A549 (cell line): Measurements from ENCODE around the gene MGRN1. TPM values are rescaled to one million over a fixed set of nuclear protein-coding genes. Genes with fewer than 3 reads are reported as not detected.

Experiments used
- ATAC-seq, 2 experiments: fragments of 200-7000 bp in 1 of 2; fragments of >200 bp in 1 of 2; cut with Nextera tagmentation in 1 of 2; cut with Tn5 transposase in 1 of 2; 3 replicates each; pipeline versions ENCODE4 v1.8.0 to v1.9.1; 2018 to 2020; ENCODE audit warnings: mild to moderate bottlenecking in 1 of 2, moderate library complexity in 1 of 2
- CTCF ChIA-PET: fragments of 300-600 bp; sonication (Branson Sonifier 250); formaldehyde crosslinking; extraction: SDS; loops from one replicate; lab custom pipeline; 2021; ENCODE audit warnings: antibody characterized with exemption, inconsistent platforms; lab: Yijun Ruan, JAX
- POLR2A ChIA-PET: fragments of 350-600 bp; formaldehyde crosslinking; extraction: SDS; loops from one replicate; lab custom pipeline; 2021; ENCODE audit warnings: antibody characterized with exemption, inconsistent platforms; lab: Yijun Ruan, JAX
- DNase-seq, 2 experiments: peaks; one replicate each; pipeline versions ENCODE4 v3.0.0 to v3.0.0-alpha.2; 2011 to 2016; ENCODE audit warnings: low read depth in 1 of 2, low spot score in 1 of 2
- FAIRE-seq: peaks from 2 replicates; lab custom pipeline; 2011; peaks lifted over from hg19 to GRCh38; lab: Jason Lieb, UNC
- H3K27ac ChIP-seq, 2 experiments: fragments of >200 bp; sonication (Bioruptor Twin); formaldehyde crosslinking; 3 replicates each; pipeline ENCODE4 v1.5.1; 2016 to 2017
- H3K4me1 ChIP-seq: fragments of >200 bp; sonication (Bioruptor Twin); formaldehyde crosslinking; 3 replicates; pipeline ENCODE4 v1.6.1; 2016
- H3K4me2 ChIP-seq: fragments of >200 bp; sonication (Bioruptor Twin); formaldehyde crosslinking; 3 replicates; pipeline ENCODE4 v1.6.1; 2016
- H3K4me3 ChIP-seq: fragments of >200 bp; sonication (Bioruptor Twin); formaldehyde crosslinking; 3 replicates; pipeline ENCODE4 v1.5.1; 2016
- H3K9me3 ChIP-seq: fragments of >200 bp; sonication (Bioruptor Twin); formaldehyde crosslinking; 3 replicates; pipeline ENCODE4 v1.6.1; 2016
- BHLHE40 ChIP-seq: IDR thresholded peaks from 2 replicates; pipeline ENCODE4 v1.6.1; 2012; ENCODE audit warnings: low read depth, low read length, inconsistent platforms
- CBX2 ChIP-seq: fragments of 200-600 bp; sonication (generic); IDR thresholded peaks from 2 replicates; pipeline ENCODE4 v1.6.1; 2016; ENCODE audit warnings: low read depth, mild to moderate bottlenecking, borderline replicate concordance
- CEBPB ChIP-seq, 2 experiments: fragments of >200 bp in 1 of 2; sonication (Bioruptor Twin) in 1 of 2; formaldehyde crosslinking in 1 of 2; IDR thresholded peaks; 2 replicates each; pipeline ENCODE4 v1.6.1; 2012 to 2016
- EHMT2 ChIP-seq: fragments of 200-600 bp; sonication (generic); IDR thresholded peaks from 2 replicates; pipeline ENCODE4 v1.6.1; 2016; ENCODE audit warnings: antibody characterized with exemption, low read depth, mild to moderate bottlenecking, moderate library complexity
- EP300 ChIP-seq, 2 experiments: fragments of >200 bp; sonication (Bioruptor Twin); formaldehyde crosslinking; IDR thresholded peaks; 2 replicates in 1 of 2; 3 replicates in 1 of 2; pipeline ENCODE4 v1.6.1; 2016 to 2017
- ESRRA ChIP-seq: fragments of 150-350 bp; IDR thresholded peaks from 2 replicates; pipeline ENCODE4 v1.6.1; 2014; ENCODE audit warnings: mild to moderate bottlenecking, low read length, borderline replicate concordance
- FOSB ChIP-seq: fragments of 250-450 bp; sonication (Bioruptor Pico); IDR thresholded peaks from 2 replicates; pipeline ENCODE4 v1.5.0; 2020; ENCODE audit warnings: mild to moderate bottlenecking, moderate library complexity
- FOXS1 ChIP-seq: fragments of 250-450 bp; sonication (Bioruptor Pico); IDR thresholded peaks from 2 replicates; pipeline ENCODE4 v1.5.0; 2020; ENCODE audit warnings: mild to moderate bottlenecking, moderate library complexity
- HDAC2 ChIP-seq: fragments of 200-600 bp; sonication (generic); IDR thresholded peaks from 2 replicates; pipeline ENCODE4 v1.6.1; 2016
- HOXB13 ChIP-seq: fragments of 250-450 bp; sonication (Bioruptor Pico); IDR thresholded peaks from 2 replicates; pipeline ENCODE4 v1.5.0; 2020; ENCODE audit warnings: low read depth, mild to moderate bottlenecking, moderate library complexity
- KDM5A ChIP-seq: fragments of 200-600 bp; sonication (generic); IDR thresholded peaks from 2 replicates; pipeline ENCODE4 v1.6.1; 2016; ENCODE audit warnings: antibody characterized with exemption, mild to moderate bottlenecking
- NPAS2 ChIP-seq: fragments of 250-450 bp; sonication (Bioruptor Pico); IDR thresholded peaks from 2 replicates; pipeline ENCODE4 v1.8.0; 2022; ENCODE audit warnings: mild to moderate bottlenecking, moderate library complexity, borderline replicate concordance
- NR3C1 ChIP-seq: fragments of >200 bp; sonication (Bioruptor Twin); formaldehyde crosslinking; IDR thresholded peaks from 3 replicates; pipeline ENCODE4 v1.6.1; 2017
- PHF8 ChIP-seq: fragments of 200-600 bp; sonication (generic); IDR thresholded peaks from 2 replicates; pipeline ENCODE4 v1.6.1; 2016; ENCODE audit warnings: low read depth, mild to moderate bottlenecking, antibody characterized with exemption, moderate library complexity, borderline replicate concordance
- TP53 ChIP-seq: fragments of 250-450 bp; sonication (Bioruptor Pico); IDR thresholded peaks from 2 replicates; pipeline ENCODE4 v1.5.0; 2021; ENCODE audit warnings: mild to moderate bottlenecking, moderate library complexity
- WGBS: methylation state at CpG from one replicate; pipeline ENCODE4 v1.1.6; 2017; ENCODE audit errors: missing lambda C conversion rate; 5-methylcytosine and 5-hydroxymethylcytosine counted together
- polyA plus RNA-seq, 4 experiments: library from polyadenylated mRNA; depleted of rRNA in 3 of 4; stranded (reverse); fragments of >200 nt; fragmentation: RNase III in 1 of 4; extraction: RNeasy Plus Mini Kit Qiagen cat#74134 plus additional on column Dnase treatment in 1 of 4; gene quantifications; 2 replicates in 3 of 4; 3 replicates in 1 of 4; pipeline ENCODE4 v1.2.3, GENCODE V29; 2011 to 2017
- TF ChIP-seq, protein P1 (sequence below): fragments of 250-450 bp; sonication (Bioruptor Pico); IDR thresholded peaks from 2 replicates; pipeline ENCODE4 v1.5.0; 2021; ENCODE audit warnings: mild to moderate bottlenecking, moderate library complexity, borderline replicate concordance
- TF ChIP-seq, protein P2 (sequence below): fragments of 450-650 bp; IDR thresholded peaks from 2 replicates; pipeline ENCODE4 v1.6.1; 2014; ENCODE audit warnings: antibody characterized with exemption
- TF ChIP-seq, protein P3 (sequence below): fragments of 150-350 bp; IDR thresholded peaks from 2 replicates; pipeline ENCODE4 v1.6.1; 2014; ENCODE audit warnings: low read depth, mild to moderate bottlenecking, low read length
- TF ChIP-seq, protein P4 (sequence below): fragments of 200-600 bp; sonication (generic); IDR thresholded peaks from 2 replicates; pipeline ENCODE4 v1.6.1; 2016; ENCODE audit warnings: antibody characterized with exemption, mild to moderate bottlenecking, moderate library complexity

The MGRN1 gene
- polyA plus RNA-seq, 2 of the 4 experiments (the other 2 are of a cell fraction): 4.3 to 29.9 TPM

DNA sequence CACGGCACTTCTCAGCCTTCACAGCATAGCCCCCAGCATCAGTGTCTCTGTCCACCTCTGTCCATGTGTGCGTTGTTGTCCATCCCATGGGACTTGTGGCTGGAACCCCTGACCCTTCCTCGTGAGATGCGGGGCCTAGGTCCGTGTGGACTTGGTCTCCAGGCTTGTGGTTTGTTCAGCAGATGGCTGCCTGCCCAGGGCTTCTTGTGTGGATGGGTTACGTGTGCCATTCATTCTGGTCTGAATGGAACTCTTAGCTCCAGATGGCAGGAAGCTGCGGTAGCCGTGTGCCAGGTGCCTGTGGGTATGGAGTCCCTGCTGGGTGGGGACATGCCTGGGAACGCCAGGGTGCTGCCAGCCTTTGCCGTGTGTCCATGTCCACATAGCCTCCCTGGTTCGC lies 37.0 kb downstream of the MGRN1 start:
- ChIA-PET POLR2A (no interaction called here), CTCF (interaction anchor here (1.2 to 1.8 kb wide), 2 partner anchors 11 to 38 kb away, joined by 4 to 8 read pairs; partner anchors contain the start of gene MGRN1)
- H3K27ac ChIP-seq: no peak overlapping the region
- H3K9me3 ChIP-seq: no peaks in the 10 kb centered on the region
- ATAC-seq (no peak), DNase-seq (no peak), FAIRE-seq (no peak)
- no peak for TF ChIP-seq BHLHE40
- no peak for TF ChIP-seq EHMT2
- no peak for TF ChIP-seq ESRRA
- TF ChIP-seq, protein P1, sequence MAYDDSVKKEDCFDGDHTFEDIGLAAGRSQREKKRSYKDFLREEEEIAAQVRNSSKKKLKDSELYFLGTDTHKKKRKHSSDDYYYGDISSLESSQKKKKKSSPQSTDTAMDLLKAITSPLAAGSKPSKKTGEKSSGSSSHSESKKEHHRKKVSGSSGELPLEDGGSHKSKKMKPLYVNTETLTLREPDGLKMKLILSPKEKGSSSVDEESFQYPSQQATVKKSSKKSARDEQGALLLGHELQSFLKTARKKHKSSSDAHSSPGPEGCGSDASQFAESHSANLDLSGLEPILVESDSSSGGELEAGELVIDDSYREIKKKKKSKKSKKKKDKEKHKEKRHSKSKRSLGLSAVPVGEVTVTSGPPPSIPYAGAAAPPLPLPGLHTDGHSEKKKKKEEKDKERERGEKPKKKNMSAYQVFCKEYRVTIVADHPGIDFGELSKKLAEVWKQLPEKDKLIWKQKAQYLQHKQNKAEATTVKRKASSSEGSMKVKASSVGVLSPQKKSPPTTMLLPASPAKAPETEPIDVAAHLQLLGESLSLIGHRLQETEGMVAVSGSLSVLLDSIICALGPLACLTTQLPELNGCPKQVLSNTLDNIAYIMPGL: no peak
- TF ChIP-seq KDM5A: no peak
- no peak for TF ChIP-seq NPAS2
- TF ChIP-seq, protein P2, sequence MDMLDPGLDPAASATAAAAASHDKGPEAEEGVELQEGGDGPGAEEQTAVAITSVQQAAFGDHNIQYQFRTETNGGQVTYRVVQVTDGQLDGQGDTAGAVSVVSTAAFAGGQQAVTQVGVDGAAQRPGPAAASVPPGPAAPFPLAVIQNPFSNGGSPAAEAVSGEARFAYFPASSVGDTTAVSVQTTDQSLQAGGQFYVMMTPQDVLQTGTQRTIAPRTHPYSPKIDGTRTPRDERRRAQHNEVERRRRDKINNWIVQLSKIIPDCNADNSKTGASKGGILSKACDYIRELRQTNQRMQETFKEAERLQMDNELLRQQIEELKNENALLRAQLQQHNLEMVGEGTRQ: no peak
- no peak for TF ChIP-seq CBX2
- peaks cover 19% of the 10 kb centered on the region for H3K4me1 ChIP-seq
- 88% methylated on average over 11 of the region's 11 CpGs for WGBS
- H3K4me2 ChIP-seq: no peak overlapping the region
- H3K4me3 ChIP-seq: no peak overlapping the region

DNA sequence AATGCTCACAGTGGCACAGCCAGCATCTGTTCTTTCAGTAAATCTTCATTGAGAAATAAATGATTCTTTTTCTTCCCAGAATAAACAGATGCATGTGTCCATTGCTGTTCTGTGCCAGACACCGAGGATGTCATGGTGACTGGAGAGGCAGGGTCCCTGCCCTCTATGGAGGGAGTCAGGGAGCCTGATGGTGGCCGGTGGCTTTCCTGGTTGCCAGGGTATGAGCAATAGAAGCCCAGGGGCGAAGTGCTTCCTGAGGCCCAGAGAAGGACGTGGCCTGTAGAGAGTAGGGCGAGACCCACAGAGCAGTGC lies 38.8 kb downstream of the MGRN1 start:
- Histone ChIP-seq H3K4me2 (no peak overlapping the region), H3K4me1 (peaks cover 19% of the 10 kb centered on the region), H3K27ac (peak overlapping the region in 1 of 2 experiments; percentile 65; a peak in 2 of 6 replicates), H3K4me3 (no peak overlapping the region), H3K9me3 (no peaks in the 10 kb centered on the region)
- DNase-seq (no peak), ATAC-seq (peak in 1 of 2 experiments; percentile 34; a peak in 3 of 6 replicates), FAIRE-seq (no peak)
- POLR2A ChIA-PET: no interaction called here
- WGBS: 77% methylated on average over 5 of the region's 5 CpGs
- TF ChIP-seq HDAC2 (no peak), BHLHE40 (no peak), HOXB13 (CRISPR knock-in tag) (no peak), TP53 (CRISPR knock-in tag) (no peak), EHMT2 (no peak), FOXS1 (CRISPR knock-in tag) (no peak)
- TF ChIP-seq, protein P3, sequence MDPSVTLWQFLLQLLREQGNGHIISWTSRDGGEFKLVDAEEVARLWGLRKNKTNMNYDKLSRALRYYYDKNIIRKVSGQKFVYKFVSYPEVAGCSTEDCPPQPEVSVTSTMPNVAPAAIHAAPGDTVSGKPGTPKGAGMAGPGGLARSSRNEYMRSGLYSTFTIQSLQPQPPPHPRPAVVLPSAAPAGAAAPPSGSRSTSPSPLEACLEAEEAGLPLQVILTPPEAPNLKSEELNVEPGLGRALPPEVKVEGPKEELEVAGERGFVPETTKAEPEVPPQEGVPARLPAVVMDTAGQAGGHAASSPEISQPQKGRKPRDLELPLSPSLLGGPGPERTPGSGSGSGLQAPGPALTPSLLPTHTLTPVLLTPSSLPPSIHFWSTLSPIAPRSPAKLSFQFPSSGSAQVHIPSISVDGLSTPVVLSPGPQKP: no peak
- CTCF ChIA-PET: no interaction called here

DNA sequence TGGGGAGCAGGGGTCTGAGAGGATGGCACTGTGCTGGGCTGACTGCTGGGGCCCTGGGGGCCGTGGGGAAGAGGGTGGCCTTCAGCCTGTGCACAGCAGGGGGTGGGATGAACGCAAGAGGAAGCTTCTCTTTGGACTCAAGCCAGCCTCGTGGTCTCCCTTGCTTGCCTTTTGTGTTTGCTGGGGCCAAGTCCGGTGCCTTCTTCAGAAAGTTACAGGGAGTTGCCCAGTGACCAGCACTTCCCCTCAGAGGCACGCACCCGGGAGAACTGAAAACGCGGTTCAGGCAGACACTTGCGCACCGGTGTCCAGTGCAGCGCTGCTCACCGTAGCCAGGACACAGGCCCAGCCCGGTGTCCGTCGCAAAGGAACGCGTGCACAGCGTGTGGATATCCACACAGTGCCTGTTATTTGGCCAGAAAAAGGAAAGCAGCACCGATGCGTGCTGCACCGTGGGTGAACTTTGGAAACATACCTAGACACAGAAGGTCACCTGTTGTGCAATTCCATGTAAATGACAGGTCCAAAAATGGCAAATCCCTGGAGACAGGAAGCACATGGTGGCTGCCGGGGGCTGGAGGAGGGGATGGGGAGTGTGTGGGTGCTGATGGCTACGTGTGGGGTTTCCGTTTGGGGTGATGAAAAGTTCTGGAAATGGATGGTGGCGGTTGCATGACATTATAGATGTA lies 39.3 kb downstream of the MGRN1 start:
- no peak for ATAC-seq
- POLR2A ChIA-PET: no interaction called here
- no peak for FAIRE-seq

More for the DNA sequence above, 39.3 kb downstream of the MGRN1 start:
- DNase-seq: no peak
- 87% methylated on average over 19 of the region's 25 CpGs for WGBS
- peaks cover 19% of the 10 kb centered on the region for H3K4me1 ChIP-seq
- no peaks in the 10 kb centered on the region for H3K9me3 ChIP-seq
- no peak for TF ChIP-seq NR3C1
- TF ChIP-seq HOXB13 (CRISPR knock-in tag): no peak
- no peak for TF ChIP-seq CEBPB (IDR thresholded peaks at IDR 0.05)
- TF ChIP-seq, protein P4, sequence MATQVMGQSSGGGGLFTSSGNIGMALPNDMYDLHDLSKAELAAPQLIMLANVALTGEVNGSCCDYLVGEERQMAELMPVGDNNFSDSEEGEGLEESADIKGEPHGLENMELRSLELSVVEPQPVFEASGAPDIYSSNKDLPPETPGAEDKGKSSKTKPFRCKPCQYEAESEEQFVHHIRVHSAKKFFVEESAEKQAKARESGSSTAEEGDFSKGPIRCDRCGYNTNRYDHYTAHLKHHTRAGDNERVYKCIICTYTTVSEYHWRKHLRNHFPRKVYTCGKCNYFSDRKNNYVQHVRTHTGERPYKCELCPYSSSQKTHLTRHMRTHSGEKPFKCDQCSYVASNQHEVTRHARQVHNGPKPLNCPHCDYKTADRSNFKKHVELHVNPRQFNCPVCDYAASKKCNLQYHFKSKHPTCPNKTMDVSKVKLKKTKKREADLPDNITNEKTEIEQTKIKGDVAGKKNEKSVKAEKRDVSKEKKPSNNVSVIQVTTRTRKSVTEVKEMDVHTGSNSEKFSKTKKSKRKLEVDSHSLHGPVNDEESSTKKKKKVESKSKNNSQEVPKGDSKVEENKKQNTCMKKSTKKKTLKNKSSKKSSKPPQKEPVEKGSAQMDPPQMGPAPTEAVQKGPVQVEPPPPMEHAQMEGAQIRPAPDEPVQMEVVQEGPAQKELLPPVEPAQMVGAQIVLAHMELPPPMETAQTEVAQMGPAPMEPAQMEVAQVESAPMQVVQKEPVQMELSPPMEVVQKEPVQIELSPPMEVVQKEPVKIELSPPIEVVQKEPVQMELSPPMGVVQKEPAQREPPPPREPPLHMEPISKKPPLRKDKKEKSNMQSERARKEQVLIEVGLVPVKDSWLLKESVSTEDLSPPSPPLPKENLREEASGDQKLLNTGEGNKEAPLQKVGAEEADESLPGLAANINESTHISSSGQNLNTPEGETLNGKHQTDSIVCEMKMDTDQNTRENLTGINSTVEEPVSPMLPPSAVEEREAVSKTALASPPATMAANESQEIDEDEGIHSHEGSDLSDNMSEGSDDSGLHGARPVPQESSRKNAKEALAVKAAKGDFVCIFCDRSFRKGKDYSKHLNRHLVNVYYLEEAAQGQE: no peak
- no peak for TF ChIP-seq FOSB (CRISPR knock-in tag)
- TF ChIP-seq PHF8: no peak
- no peak for TF ChIP-seq EP300 (IDR thresholded peaks at IDR 0.05)
- no peak overlapping the region for H3K4me3 ChIP-seq
- peak overlapping the region in 1 of 2 experiments; percentile 65; a peak in 2 of 6 replicates for H3K27ac ChIP-seq
- H3K4me2 ChIP-seq: no peak overlapping the region
- CTCF ChIA-PET: interaction anchor here (0.9 kb wide), 1 partner anchor 79 kb away, joined by 3 read pairs; no protein-coding TSS in a partner anchor
